MM.1S (cell line): ENCODE results near the gene GPC5.

Experiments
- DNase-seq: peaks from one replicate; pipeline ENCODE4 v3.0.0-alpha.2; 2015
- H2AFZ ChIP-seq: fragments of 300-600 bp; sonication (generic); 2 replicates; pipeline ENCODE4 v1.6.0; 2016; ENCODE audit warnings: antibody characterized with exemption, low read length
- H3F3A ChIP-seq: fragments of 300-600 bp; sonication (generic); 2 replicates; pipeline ENCODE4 v1.6.1; 2016; ENCODE audit warnings: mild to moderate bottlenecking, antibody characterized with exemption, low read length, moderate library complexity, mixed read lengths; ENCODE audit not compliant: insufficient read depth
- H3K27ac ChIP-seq: fragments of 300-600 bp; sonication (generic); 2 replicates; pipeline ENCODE4 v1.5.1; 2016; ENCODE audit warnings: mild to moderate bottlenecking, low read length
- H3K27me3 ChIP-seq: fragments of 300-600 bp; sonication (generic); replicated peaks from 2 replicates; pipeline ENCODE4 v1.6.0; 2016; ENCODE audit warnings: low read length; ENCODE audit not compliant: insufficient read depth
- H3K36me3 ChIP-seq: fragments of 300-600 bp; sonication (generic); replicated peaks from 2 replicates; pipeline ENCODE4 v1.6.1; 2016; ENCODE audit warnings: mild to moderate bottlenecking, low read length, mixed read lengths; ENCODE audit not compliant: insufficient read depth
- H3K4me1 ChIP-seq: fragments of 300-600 bp; sonication (generic); 2 replicates; pipeline ENCODE4 v1.6.1; 2016; ENCODE audit warnings: low read length, mixed read lengths
- H3K4me2 ChIP-seq: fragments of 300-600 bp; sonication (generic); 2 replicates; pipeline ENCODE4 v1.6.0; 2016; ENCODE audit warnings: low read depth, low read length
- H3K4me3 ChIP-seq: fragments of 300-600 bp; sonication (generic); 2 replicates; pipeline ENCODE4 v1.5.1; 2016; ENCODE audit warnings: low read length, mixed read lengths
- H3K79me2 ChIP-seq: fragments of 300-600 bp; sonication (generic); 2 replicates; pipeline ENCODE4 v1.6.1; 2016; ENCODE audit warnings: mixed run types, low read length, mixed read lengths
- H3K9ac ChIP-seq: fragments of 300-600 bp; sonication (generic); 2 replicates; pipeline ENCODE4 v1.6.1; 2016; ENCODE audit warnings: low read length, mixed read lengths
- H3K9me2 ChIP-seq: fragments of 300-600 bp; sonication (generic); replicated peaks from 2 replicates; pipeline ENCODE4 v1.6.1; 2016; ENCODE audit warnings: mild to moderate bottlenecking, low read length, mixed read lengths; ENCODE audit not compliant: insufficient read depth
- H3K9me3 ChIP-seq: fragments of 300-600 bp; sonication (generic); replicated peaks from 2 replicates; pipeline ENCODE4 v1.6.1; 2016; ENCODE audit warnings: mild to moderate bottlenecking, low read length, mixed read lengths; ENCODE audit not compliant: insufficient read depth
- H4K20me1 ChIP-seq: fragments of 300-600 bp; sonication (generic); 2 replicates; pipeline ENCODE4 v1.6.1; 2016; ENCODE audit warnings: mild to moderate bottlenecking, low read length, moderate library complexity, mixed read lengths; ENCODE audit not compliant: insufficient read depth
- EZH2 ChIP-seq: fragments of 300-600 bp; sonication (generic); optimal IDR thresholded peaks from 2 replicates; pipeline ENCODE3; 2017; ENCODE audit warnings: low read depth, mild to moderate bottlenecking, antibody characterized with exemption, low read length, mixed read lengths
- EZH2phosphoT487 ChIP-seq: fragments of 300-600 bp; sonication (generic); IDR thresholded peaks from 2 replicates; pipeline ENCODE4 v1.6.1; 2018; ENCODE audit warnings: antibody characterized with exemption, low read length
- TF ChIP-seq, protein P1 (sequence below): fragments of 300-600 bp; sonication (generic); IDR thresholded peaks from 2 replicates; pipeline ENCODE4 v1.5.1; 2016; ENCODE audit warnings: antibody characterized with exemption, low read length, mixed read lengths

The GPC5 gene

DNA sequence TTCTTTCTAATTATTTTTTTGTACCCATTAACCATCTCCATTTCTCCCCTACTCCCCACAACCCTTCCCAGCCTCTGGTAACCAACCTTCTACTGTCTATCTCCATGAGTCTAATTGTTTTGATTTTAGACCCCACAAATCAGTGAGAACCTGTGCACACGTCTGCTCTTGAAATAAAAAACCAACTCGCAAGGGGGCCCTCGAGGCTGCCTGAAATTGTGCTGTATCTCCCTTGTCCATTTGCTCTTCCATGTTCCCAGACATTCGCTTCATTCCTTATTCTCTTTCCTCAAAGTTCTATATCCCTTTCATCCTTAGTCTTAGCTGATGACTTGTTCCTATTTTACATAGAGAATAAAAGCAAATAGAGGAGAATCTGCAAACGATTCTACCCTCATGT lies 95.0 kb downstream of the GPC5 start:
- H3K4me1 ChIP-seq, result no peaks in the 10 kb centered on the region
- H3F3A ChIP-seq, result no peaks in the 10 kb centered on the region
- no peaks in the 10 kb centered on the region for H3K36me3 ChIP-seq
- H4K20me1 ChIP-seq, result no peaks in the 10 kb centered on the region
- no peaks in the 10 kb centered on the region for H3K79me2 ChIP-seq
- H3K27ac ChIP-seq, result no peak overlapping the region
- no peak overlapping the region for H2AFZ ChIP-seq
- DNase-seq, result no peak
- no peak overlapping the region for H3K9ac ChIP-seq
- no peaks in the 10 kb centered on the region for H3K27me3 ChIP-seq
- H3K9me2 ChIP-seq, result no peaks in the 10 kb centered on the region
- H3K4me3 ChIP-seq, result no peak overlapping the region
- no peaks in the 10 kb centered on the region for H3K9me3 ChIP-seq
- no peak overlapping the region for H3K4me2 ChIP-seq
- TF ChIP-seq EZH2, result no peak
- TF ChIP-seq EZH2phosphoT487, result no peak

DNA sequence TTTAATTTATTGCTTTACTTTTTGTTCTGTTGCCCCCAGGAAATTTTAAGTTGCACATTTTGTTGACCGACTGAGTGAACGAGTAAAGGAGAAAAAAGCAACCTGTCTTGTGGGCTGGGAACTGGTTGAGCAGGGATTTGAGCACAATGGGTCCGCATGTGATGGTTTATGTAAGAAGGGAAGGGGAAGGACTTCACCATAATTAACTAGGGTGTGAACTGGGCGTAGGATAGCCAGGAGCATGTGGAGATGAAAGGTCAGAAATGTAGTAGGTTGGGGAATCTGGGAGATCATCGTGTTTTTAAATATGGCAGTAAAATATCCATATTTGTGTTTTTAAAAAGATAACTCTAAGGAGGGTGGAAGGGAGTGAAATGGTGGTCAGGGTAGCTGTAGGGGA lies 99.9 kb downstream of the GPC5 start:
- Histone ChIP-seq H2AFZ (no peak overlapping the region), H3K4me1 (no peaks in the 10 kb centered on the region), H3K4me3 (no peak overlapping the region), H4K20me1 (no peaks in the 10 kb centered on the region), H3F3A (no peaks in the 10 kb centered on the region), H3K27me3 (no peaks in the 10 kb centered on the region), H3K9ac (no peak overlapping the region), H3K4me2 (no peak overlapping the region), H3K9me3 (no peaks in the 10 kb centered on the region), H3K79me2 (no peaks in the 10 kb centered on the region), H3K9me2 (no peaks in the 10 kb centered on the region), H3K36me3 (no peaks in the 10 kb centered on the region), H3K27ac (no peak overlapping the region)
- TF ChIP-seq EZH2phosphoT487 (no peak), EZH2 (no peak)
- TF ChIP-seq, protein P1, sequence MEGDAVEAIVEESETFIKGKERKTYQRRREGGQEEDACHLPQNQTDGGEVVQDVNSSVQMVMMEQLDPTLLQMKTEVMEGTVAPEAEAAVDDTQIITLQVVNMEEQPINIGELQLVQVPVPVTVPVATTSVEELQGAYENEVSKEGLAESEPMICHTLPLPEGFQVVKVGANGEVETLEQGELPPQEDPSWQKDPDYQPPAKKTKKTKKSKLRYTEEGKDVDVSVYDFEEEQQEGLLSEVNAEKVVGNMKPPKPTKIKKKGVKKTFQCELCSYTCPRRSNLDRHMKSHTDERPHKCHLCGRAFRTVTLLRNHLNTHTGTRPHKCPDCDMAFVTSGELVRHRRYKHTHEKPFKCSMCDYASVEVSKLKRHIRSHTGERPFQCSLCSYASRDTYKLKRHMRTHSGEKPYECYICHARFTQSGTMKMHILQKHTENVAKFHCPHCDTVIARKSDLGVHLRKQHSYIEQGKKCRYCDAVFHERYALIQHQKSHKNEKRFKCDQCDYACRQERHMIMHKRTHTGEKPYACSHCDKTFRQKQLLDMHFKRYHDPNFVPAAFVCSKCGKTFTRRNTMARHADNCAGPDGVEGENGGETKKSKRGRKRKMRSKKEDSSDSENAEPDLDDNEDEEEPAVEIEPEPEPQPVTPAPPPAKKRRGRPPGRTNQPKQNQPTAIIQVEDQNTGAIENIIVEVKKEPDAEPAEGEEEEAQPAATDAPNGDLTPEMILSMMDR, result no peak
- DNase-seq, result no peak

DNA sequence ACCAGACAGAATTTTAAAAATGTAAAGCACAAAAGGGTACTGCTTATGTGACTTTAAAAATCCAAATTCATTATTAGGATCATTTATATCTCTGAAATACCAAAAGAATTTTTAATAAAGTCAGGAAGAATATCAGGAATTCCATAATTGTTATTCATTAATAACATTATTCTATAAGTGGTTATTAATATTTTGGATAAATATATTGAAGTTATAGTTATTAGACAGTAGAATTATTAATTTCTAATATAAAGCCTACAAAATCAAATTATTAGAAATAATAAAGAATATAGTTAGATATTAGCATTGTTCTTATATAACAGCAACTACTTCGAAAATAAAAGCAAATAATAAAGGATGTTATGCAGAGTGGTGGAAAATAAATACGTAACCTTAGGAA lies 105.8 kb downstream of the GPC5 start:
- TF ChIP-seq, protein P1, result no peak
- TF ChIP-seq EZH2, result no peak
- no peak for TF ChIP-seq EZH2phosphoT487
- no peaks in the 10 kb centered on the region for H4K20me1 ChIP-seq
- no peaks in the 10 kb centered on the region for H3F3A ChIP-seq

DNA sequence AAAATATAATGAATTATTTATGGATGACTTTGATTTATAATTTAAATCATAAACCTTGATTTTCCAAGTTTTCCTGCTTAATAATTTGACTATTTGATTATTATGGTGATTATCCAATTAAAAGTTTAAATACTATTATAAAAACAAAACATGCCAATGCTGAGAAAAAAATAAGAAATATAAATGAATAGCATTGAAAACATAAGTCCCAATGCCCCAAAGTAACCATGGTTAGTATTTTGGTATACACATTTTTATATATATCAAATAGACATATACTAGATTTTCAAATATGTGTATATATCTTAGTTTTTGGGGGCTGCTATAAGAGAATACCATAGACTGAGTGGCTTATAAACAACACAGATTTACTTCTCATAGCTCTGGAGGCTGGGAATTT lies 108.3 kb downstream of the GPC5 start:
- no peak for TF ChIP-seq EZH2
- TF ChIP-seq, protein P1, result no peak
- TF ChIP-seq EZH2phosphoT487, result no peak
- Histone ChIP-seq H4K20me1 (no peaks in the 10 kb centered on the region), H3F3A (no peaks in the 10 kb centered on the region), H3K9me3 (no peaks in the 10 kb centered on the region), H3K79me2 (no peaks in the 10 kb centered on the region), H3K27ac (no peak overlapping the region), H3K9me2 (no peaks in the 10 kb centered on the region), H2AFZ (no peak overlapping the region), H3K36me3 (no peaks in the 10 kb centered on the region), H3K27me3 (no peaks in the 10 kb centered on the region), H3K9ac (no peak overlapping the region), H3K4me2 (no peak overlapping the region), H3K4me3 (no peak overlapping the region), H3K4me1 (no peaks in the 10 kb centered on the region)
- DNase-seq, result no peak

More for the DNA sequence above, 105.8 kb downstream of the GPC5 start:
- no peak for DNase-seq
- no peaks in the 10 kb centered on the region for H3K36me3 ChIP-seq
- no peak overlapping the region for H3K9ac ChIP-seq
- no peaks in the 10 kb centered on the region for H3K9me2 ChIP-seq
- H3K79me2 ChIP-seq, result no peaks in the 10 kb centered on the region
- no peak overlapping the region for H3K4me3 ChIP-seq
- H3K27ac ChIP-seq, result no peak overlapping the region
- H2AFZ ChIP-seq, result no peak overlapping the region
- no peaks in the 10 kb centered on the region for H3K4me1 ChIP-seq
- H3K9me3 ChIP-seq, result no peaks in the 10 kb centered on the region
- H3K4me2 ChIP-seq, result no peak overlapping the region
- H3K27me3 ChIP-seq, result no peaks in the 10 kb centered on the region
